Left colon (tissue), 2 donors: ENCODE measurements around the gene TMEM115. TPM values are rescaled to one million over a fixed set of nuclear protein-coding genes. Genes with fewer than 3 reads are reported as not detected.

Experiments
- ATAC-seq: fragments of 200-7000 bp; cut with Tn5 transposase; one replicate; pipeline ENCODE4 v1.9.1; 2020; ENCODE audit warnings: mild to moderate bottlenecking, moderate library complexity
- DNase-seq, 2 donors: peaks; one replicate each; pipeline ENCODE4 v3.0.0-alpha.2; 2020
- intact Hi-C, 2 donors: fragments of 100-400 bp; cut with DNase I in 1 of 2; cut with micrococcal nuclease in 1 of 2; formaldehyde crosslinking; loops; one replicate each; pipeline versions ENCODE4 v1.11.2 to v1.14.0; 2022; cut with DNase I, micrococcal nuclease
- total RNA-seq, 2 donors: library from RNA; stranded (reverse); fragmentation: NEBNext Ultra II Directional; extraction: Animal tissue kit (Norgen Biotek cat#: 25700); gene quantifications; one replicate each; pipeline ENCODE4 v1.2.1, GENCODE V29; 2021
- donor health status: DM: no; HTN: no; CAD: no.
- donor health status: DM: yes; HTN: yes; CAD: no.

The TMEM115 gene
- total RNA-seq, 2 donors from 2014 or later = 44.6 to 48.3 TPM

GRCh38 chr3:50340448-50341329 is 18.6 kb downstream of the TMEM115 start, which contains the start of gene RASSF1:
Gene RASSF1, minus strand, starts transcription at chr3:50340836. Its CDS starts 31 bp downstream, at chr3:50340805.
- intact Hi-C loops = no loop called here
- ATAC-seq = peak; percentile 33
- peak; percentile 79 to 84 for DNase-seq

DNA sequence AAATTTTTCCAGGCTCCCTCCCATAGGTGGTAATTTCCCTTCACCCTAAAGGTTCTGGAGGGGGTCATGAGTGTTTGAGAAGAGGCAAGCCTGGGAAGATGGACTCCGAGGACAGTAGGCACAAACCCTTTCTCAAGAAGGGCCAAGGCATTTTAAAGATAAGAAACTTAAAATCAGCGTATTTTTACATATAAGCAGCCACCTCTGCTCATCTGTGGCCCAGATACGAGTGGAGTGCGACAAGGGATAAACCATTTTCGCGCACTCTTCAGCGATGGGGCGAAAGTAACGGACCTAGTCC is 19.2 kb downstream of the TMEM115 start:
- ATAC-seq (no peak), DNase-seq (no peak)
- intact Hi-C loops = no loop called here

GRCh38 chr3:50339485-50340146 is 19.7 kb downstream of the TMEM115 start:
- intact Hi-C loops = no loop called here
- no peak for ATAC-seq
- no peak for DNase-seq

- ATAC-seq = no peak
- intact Hi-C loops = no loop called here
- DNase-seq = no peak
Observed at GRCh38 chr3:50338965-50339364, 20.4 kb downstream of the TMEM115 start.

- intact Hi-C loops = no loop called here
- DNase-seq = peak; percentile 99 to 100
- ATAC-seq = peak; percentile 83
Observed at GRCh38 chr3:50337175-50337861, 22.0 kb downstream of the TMEM115 start.

DNA sequence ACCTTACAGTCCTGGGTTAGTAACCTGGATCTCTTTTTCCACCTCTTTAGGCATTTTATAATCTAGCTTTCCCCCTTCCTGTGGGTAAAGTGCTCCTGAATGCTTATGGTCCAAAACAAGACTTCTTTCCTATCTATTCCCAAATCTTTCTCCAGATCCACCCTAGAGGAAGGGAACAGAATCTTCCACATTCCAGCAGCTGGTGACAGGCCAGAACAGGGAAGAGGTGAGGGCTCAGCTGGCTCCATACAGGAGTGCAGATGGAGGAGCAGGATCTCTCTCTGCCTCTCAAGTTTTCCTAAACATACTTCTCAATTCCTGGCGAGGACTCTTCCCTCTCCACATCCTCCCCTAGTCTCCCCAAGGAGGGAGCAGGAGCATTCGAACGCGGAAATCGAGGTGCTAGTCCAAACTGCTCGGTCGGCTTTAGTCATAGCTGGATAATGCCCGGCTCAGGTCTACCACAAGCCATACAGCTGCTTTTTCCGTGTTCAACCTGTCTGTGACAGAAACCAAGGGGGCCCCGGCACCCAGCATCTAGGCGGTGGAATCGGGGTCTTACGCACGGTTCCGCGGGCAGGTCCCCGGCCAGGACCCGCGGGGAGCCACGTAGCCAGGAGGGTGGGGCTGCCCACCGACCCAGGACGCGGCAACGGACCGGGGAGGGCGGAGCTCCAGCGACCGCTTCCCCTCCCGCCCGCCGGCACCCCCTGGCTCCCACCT is 22.7 kb downstream of the TMEM115 start:
- DNase-seq (no peak), ATAC-seq (peak; percentile 7)
- intact Hi-C loops = no loop called here

- DNase-seq (no peak), ATAC-seq (no peak)
- intact Hi-C loops = no loop called here
Observed at GRCh38 chr3:50334339-50335075, 24.8 kb downstream of the TMEM115 start.

- DNase-seq (no peak), ATAC-seq (no peak)
- intact Hi-C loops = no loop called here
Observed at GRCh38 chr3:50333744-50334328, 25.5 kb downstream of the TMEM115 start.

DNA sequence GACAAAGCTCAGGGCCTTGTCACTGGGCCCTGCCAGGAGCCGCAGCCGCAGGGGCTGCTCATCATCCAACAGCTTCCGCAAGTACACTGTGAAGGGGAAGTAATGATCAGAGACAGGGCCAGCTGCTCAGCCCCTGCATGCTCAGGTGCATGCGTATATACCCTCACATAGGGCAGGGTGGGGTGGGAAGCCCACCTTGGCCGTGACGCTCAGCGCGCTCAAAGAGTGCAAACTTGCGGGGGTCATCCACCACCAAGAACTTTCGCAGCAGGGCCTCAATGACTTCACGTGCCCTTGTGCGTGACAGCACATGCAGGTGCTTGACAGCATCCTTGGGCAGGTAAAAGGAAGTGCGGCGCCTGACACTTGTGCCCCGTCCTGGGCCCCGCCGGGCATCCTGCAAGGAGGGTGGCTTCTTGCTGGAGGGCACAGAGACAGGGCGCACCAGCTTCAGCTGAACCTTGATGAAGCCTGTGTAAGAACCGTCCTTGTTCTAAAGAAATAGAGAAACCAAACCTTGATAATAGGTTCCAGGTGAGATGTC is 27.9 kb downstream of the TMEM115 start:
- no peak for DNase-seq
- ATAC-seq = no peak
- intact Hi-C loops = no loop called here

GRCh38 chr3:50330330-50330729 is 29.0 kb downstream of the TMEM115 start:
- ATAC-seq (no peak), DNase-seq (peak in 1 of 2 donors; percentile 24)
- intact Hi-C loops = no loop called here

- intact Hi-C loops = no loop called here
- peak; percentile 97 to 99 for DNase-seq
- peak; percentile 93 for ATAC-seq
Observed at GRCh38 chr3:50327943-50328691, 31.2 kb downstream of the TMEM115 start, which contains the start of gene TUSC2. Gene TUSC2, minus strand, starts transcription at chr3:50328223. Its CDS starts 124 bp downstream, at chr3:50328099.

- DNase-seq = no peak
- intact Hi-C loops = no loop called here
Observed at GRCh38 chr3:50327129-50327528, 32.2 kb downstream of the TMEM115 start.

GRCh38 chr3:50326182-50326541 is 33.2 kb downstream of the TMEM115 start:
- intact Hi-C loops = no loop called here
- DNase-seq (no peak), ATAC-seq (no peak)

More at GRCh38 chr3:50327129-50327528, 32.2 kb downstream of the TMEM115 start:
- no peak for ATAC-seq

DNA sequence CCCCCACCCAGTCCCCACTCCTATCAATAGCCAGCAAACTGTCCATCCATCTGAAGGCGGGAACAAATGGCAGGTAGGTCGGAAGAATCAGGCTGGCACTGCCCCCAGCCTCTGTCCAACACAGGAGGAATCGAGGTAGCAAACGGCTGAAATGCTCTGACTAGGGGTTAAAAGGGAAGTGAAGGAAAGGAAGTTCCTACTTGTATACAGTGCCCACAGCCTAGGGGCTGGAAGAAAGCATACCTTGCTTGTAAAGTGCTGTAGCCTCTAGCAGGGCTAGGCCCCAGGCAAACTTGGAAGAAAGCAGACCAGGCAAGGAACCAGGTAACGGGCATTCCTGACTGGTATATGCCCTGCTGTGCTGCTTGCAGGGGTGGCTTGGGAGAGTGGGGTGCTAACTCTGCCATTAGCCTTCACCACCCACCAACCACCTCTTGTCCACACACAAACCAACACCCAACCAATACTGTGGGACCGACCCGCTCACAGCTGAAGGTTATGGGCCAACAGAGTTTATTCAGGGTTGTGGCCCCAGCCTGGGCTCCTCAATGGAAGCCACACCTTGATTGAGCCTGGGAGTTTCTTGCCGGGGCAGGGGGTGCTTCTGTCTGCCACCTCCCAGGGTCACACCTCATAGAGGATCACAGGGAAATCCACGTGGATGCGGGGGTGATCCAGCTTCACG is 33.7 kb downstream of the TMEM115 start:
- no peak for DNase-seq
- intact Hi-C loops = no loop called here
- ATAC-seq = no peak

DNA sequence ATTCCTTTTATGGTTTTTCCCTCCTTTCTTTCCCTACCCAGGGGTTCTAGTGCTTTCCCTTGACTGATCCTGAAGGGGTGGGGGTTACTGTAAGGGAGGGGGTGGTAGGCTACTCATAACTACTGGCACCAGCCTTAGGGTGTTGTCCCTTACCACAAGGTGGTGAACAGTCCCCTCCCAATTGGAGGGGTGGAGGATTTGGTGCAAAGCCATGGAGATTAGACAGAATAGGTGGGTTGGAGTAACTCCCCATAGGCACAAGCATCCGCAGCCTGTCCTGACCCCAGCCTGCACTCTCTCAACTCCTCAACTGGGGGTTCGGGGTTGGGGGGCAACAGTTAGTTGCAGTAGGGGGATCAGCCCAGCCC is 34.2 kb downstream of the TMEM115 start:
- ATAC-seq = no peak

GRCh38 chr3:50324351-50325112 is 34.8 kb downstream of the TMEM115 start:
- ATAC-seq = no peak
- intact Hi-C loops = no loop called here
- peak; percentile 39 to 81 for DNase-seq

More for the DNA sequence above, 34.2 kb downstream of the TMEM115 start:
- intact Hi-C loops = no loop called here
- DNase-seq = no peak
